PC-9 (cell line): ENCODE measurements around the gene RBM26. TPM values are rescaled to one million over a fixed set of nuclear protein-coding genes. Genes with fewer than 3 reads are reported as not detected.

ENCODE experiments used
- Bru-seq: library from RNA; stranded (reverse); fragments of 400-500 nt; gene quantifications from one replicate; lab custom pipeline; 2021; lab: Mats Ljungman, UMichigan
- BruChase-seq, 2 experiments: library from RNA; stranded (reverse); fragments of 400-500 nt; gene quantifications; one replicate each; lab custom pipeline; 2021; lab: Mats Ljungman, UMichigan
- BruUV-seq: library from RNA; stranded (reverse); fragments of 400-500 nt; replicated peaks from 2 replicates; lab custom pipeline; 2021; lab: Mats Ljungman, UMichigan
- CTCF ChIA-PET: fragments of 300-600 bp; sonication (Branson Sonifier 250); formaldehyde crosslinking; loops from one replicate; lab custom pipeline; 2022; ENCODE audit warnings: antibody characterized with exemption; lab: Charles Lee
- POLR2A ChIA-PET: fragments of 300-600 bp; sonication (Branson Sonifier 250); formaldehyde crosslinking; loops from one replicate; lab custom pipeline; 2022; ENCODE audit warnings: antibody characterized with exemption; ENCODE audit not compliant: unreplicated experiment; lab: Charles Lee
- DNase-seq, 2 experiments: peaks; one replicate each; pipeline versions ENCODE4 v3.0.0 to v3.0.0-alpha.2; 2015 to 2022; ENCODE audit warnings: mixed read lengths in 1 of 2
- H2AFZ ChIP-seq: fragments of 200-600 bp; sonication (generic); 2 replicates; pipeline ENCODE4 v1.8.1; 2017; ENCODE audit warnings: antibody characterized with exemption
- H3F3A ChIP-seq: fragments of 200-600 bp; sonication (generic); 2 replicates; pipeline ENCODE4 v1.8.1; 2017; ENCODE audit warnings: antibody characterized with exemption, mild to moderate bottlenecking, low read depth; ENCODE audit not compliant: insufficient read depth
- H3K27ac ChIP-seq: fragments of 200-600 bp; sonication (generic); 2 replicates; pipeline ENCODE4 v1.6.1; 2016; ENCODE audit warnings: mixed run types
- H3K27me3 ChIP-seq: fragments of 200-600 bp; sonication (generic); 2 replicates; pipeline ENCODE4 v1.6.1; 2016; ENCODE audit warnings: low read depth, mixed run types; ENCODE audit not compliant: insufficient read depth
- H3K36me3 ChIP-seq: fragments of 200-600 bp; sonication (generic); 2 replicates; pipeline ENCODE4 v1.6.1; 2016; ENCODE audit warnings: low read depth, mixed run types
- H3K4me1 ChIP-seq: fragments of 200-600 bp; sonication (generic); replicated peaks from 2 replicates; pipeline ENCODE4 v1.6.1; 2016; ENCODE audit warnings: mixed run types; ENCODE audit not compliant: insufficient read depth
- H3K4me2 ChIP-seq: fragments of 200-600 bp; sonication (generic); 2 replicates; pipeline ENCODE4 v1.6.1; 2017; ENCODE audit warnings: mixed run types
- H3K4me3 ChIP-seq: fragments of 200-600 bp; sonication (generic); 2 replicates; pipeline ENCODE4 v1.6.1; 2016; ENCODE audit warnings: mixed run types
- H3K79me2 ChIP-seq: fragments of 200-600 bp; sonication (generic); 2 replicates; pipeline ENCODE4 v1.6.1; 2017; ENCODE audit warnings: low read depth, mixed run types
- H3K9me2 ChIP-seq: fragments of 200-600 bp; sonication (generic); 2 replicates; pipeline ENCODE4 v1.8.1; 2017; ENCODE audit warnings: mild to moderate bottlenecking; ENCODE audit not compliant: insufficient read depth
- H3K9me3 ChIP-seq: fragments of 200-600 bp; sonication (generic); 2 replicates; pipeline ENCODE4 v1.8.1; 2016; ENCODE audit warnings: low read depth; ENCODE audit not compliant: insufficient read depth
- H4K20me1 ChIP-seq: fragments of 200-600 bp; sonication (generic); 2 replicates; pipeline ENCODE4 v1.8.1; 2017; ENCODE audit not compliant: insufficient read depth
- EZH2 ChIP-seq: fragments of 200-600 bp; sonication (generic); IDR thresholded peaks from 2 replicates; pipeline ENCODE4 v1.8.0; 2017; ENCODE audit warnings: antibody characterized with exemption, low read depth
- intact Hi-C: fragments of 100-400 bp; cut with micrococcal nuclease; formaldehyde crosslinking; loops from one replicate; pipeline ENCODE4 v1.10.0; 2022; ENCODE audit not compliant: unreplicated experiment
- long read RNA-seq: library from polyadenylated mRNA; stranded (forward); transcript quantifications from one replicate; pipeline ENCODE4 v2.0.0, GENCODE V29; 2022
- total RNA-seq: library from RNA; stranded (reverse); gene quantifications from 2 replicates; pipeline ENCODE4 v1.2.3, GENCODE V29; 2021
- TF ChIP-seq, protein P1 (sequence below): fragments of 200-600 bp; sonication (generic); conservative IDR thresholded peaks from 2 replicates; pipeline ENCODE4 v1.6.1; 2017; ENCODE audit warnings: mixed run types, antibody characterized with exemption, mild to moderate bottlenecking, moderate library complexity

Gene RBM26, protein sequence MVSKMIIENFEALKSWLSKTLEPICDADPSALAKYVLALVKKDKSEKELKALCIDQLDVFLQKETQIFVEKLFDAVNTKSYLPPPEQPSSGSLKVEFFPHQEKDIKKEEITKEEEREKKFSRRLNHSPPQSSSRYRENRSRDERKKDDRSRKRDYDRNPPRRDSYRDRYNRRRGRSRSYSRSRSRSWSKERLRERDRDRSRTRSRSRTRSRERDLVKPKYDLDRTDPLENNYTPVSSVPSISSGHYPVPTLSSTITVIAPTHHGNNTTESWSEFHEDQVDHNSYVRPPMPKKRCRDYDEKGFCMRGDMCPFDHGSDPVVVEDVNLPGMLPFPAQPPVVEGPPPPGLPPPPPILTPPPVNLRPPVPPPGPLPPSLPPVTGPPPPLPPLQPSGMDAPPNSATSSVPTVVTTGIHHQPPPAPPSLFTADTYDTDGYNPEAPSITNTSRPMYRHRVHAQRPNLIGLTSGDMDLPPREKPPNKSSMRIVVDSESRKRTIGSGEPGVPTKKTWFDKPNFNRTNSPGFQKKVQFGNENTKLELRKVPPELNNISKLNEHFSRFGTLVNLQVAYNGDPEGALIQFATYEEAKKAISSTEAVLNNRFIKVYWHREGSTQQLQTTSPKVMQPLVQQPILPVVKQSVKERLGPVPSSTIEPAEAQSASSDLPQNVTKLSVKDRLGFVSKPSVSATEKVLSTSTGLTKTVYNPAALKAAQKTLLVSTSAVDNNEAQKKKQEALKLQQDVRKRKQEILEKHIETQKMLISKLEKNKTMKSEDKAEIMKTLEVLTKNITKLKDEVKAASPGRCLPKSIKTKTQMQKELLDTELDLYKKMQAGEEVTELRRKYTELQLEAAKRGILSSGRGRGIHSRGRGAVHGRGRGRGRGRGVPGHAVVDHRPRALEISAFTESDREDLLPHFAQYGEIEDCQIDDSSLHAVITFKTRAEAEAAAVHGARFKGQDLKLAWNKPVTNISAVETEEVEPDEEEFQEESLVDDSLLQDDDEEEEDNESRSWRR
- total RNA-seq = 35.2 and 40.4 TPM in 2 replicates
- Bru-seq, nascent RNA = percentile 94 among the genes with signal in this experiment
- percentile 96 among the genes with signal in this experiment for BruChase-seq, experiment 1, labeled RNA remaining after a 2-hour chase
- BruChase-seq, experiment 2, labeled RNA remaining after a 6-hour chase = percentile 86 among the genes with signal in this experiment
- long read RNA-seq, partial matches to known transcripts = 2 of 3 reads
- long read RNA-seq, other reads (novel, unspliced or antisense) = 1 of 3 reads

DNA sequence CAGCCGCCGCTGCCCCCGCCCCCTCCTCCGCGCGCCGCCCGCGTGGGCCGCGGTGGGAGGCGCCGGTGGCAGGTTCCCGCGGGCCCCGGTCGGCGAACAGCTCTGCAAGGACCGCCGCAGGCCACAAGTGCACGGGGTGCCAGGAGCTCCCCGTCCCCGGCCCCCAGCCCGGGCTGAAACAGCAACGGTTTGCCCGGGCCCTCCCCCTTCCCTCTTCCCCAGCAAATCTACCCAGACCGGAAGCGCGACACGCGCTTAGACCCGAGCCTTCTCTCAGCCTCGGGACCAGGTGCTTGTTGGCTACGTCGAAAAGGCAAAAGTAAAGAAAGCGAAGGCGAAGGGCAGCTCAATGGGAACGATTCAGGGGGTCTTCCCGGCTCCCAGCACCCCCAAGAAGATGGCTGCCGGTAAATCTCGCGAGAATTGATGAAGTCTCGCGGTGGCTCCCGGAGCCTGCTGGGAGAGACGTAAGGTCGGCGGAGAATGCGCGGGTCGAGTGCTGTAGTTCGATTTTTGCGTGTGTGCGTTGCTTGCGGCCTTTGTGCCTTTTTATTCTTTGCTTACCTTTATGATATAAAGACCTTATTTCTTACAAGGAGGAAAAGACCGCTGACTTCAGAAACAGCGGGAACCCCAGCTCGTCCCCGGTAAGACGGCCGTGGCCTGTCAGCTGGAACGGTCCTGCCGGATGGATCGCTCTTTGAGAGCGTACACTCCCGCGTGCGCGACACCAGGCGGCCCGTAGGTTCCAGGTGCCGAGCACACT is at the start of gene RBM26:
Gene RBM26 (minus strand): TSS at position 425 of the 766 bp plus-strand sequence. CDS start 481 bp downstream, outside the sequence.
- Histone ChIP-seq H3K27ac (peak within 1 kb of the TSS; percentile 87), H2AFZ (peak within 1 kb of the TSS; percentile 92), H3K79me2 (peaks cover 73% of the 10 kb centered on the region), H3K4me2 (peak within 1 kb of the TSS; percentile 98), H3K4me3 (peak within 1 kb of the TSS; percentile 90), H3F3A (no peaks in the 10 kb centered on the region), H3K36me3 (peaks cover 23% of the 10 kb centered on the region), H4K20me1 (peaks cover 7% of the 10 kb centered on the region; the same call in 1 of the 2 replicates), H3K4me1 (peaks cover 43% of the 10 kb centered on the region), H3K27me3 (no peaks in the 10 kb centered on the region), H3K9me2 (no peaks in the 10 kb centered on the region), H3K9me3 (no peaks in the 10 kb centered on the region)
- TF ChIP-seq, protein P1, sequence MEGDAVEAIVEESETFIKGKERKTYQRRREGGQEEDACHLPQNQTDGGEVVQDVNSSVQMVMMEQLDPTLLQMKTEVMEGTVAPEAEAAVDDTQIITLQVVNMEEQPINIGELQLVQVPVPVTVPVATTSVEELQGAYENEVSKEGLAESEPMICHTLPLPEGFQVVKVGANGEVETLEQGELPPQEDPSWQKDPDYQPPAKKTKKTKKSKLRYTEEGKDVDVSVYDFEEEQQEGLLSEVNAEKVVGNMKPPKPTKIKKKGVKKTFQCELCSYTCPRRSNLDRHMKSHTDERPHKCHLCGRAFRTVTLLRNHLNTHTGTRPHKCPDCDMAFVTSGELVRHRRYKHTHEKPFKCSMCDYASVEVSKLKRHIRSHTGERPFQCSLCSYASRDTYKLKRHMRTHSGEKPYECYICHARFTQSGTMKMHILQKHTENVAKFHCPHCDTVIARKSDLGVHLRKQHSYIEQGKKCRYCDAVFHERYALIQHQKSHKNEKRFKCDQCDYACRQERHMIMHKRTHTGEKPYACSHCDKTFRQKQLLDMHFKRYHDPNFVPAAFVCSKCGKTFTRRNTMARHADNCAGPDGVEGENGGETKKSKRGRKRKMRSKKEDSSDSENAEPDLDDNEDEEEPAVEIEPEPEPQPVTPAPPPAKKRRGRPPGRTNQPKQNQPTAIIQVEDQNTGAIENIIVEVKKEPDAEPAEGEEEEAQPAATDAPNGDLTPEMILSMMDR = no peak
- TF ChIP-seq EZH2 = no peak
- ChIA-PET CTCF (interaction anchor here (0.7 kb wide), 1 partner anchor 137 kb away, joined by 4 read pairs; no protein-coding TSS in a partner anchor), POLR2A (no interaction called here)
- intact Hi-C loops = loop anchor here (5.0 kb wide), 1 partner anchor 76 kb away; the partner anchor contains the start of gene NDFIP2
- DNase-seq = peak; percentile 81 to 89
- BruUV-seq = TSS peak; percentile 90

DNA sequence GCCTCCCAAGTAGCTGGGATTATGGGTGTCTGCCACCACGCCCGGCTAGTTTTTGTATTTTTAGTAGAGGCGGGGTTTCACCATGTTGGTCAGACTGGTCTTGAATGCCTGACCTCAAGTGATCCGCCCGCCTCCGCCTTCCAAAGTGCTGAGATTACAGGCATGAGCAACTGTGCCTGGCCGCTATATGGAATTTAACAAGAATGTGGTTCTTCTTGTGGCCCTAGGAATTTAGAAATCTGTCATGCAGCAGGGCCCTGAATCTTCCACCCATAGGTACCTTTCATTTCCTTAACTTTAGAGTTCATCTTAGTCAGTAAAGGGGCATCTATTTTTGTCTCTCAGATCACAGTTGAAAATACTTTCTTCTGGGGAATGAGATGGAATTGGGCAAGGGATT is 49.3 kb upstream of the RBM26 start:
- no peaks in the 10 kb centered on the region for H4K20me1 ChIP-seq
- peaks cover 40% of the 10 kb centered on the region for H3K4me1 ChIP-seq
- no peaks in the 10 kb centered on the region for H3K79me2 ChIP-seq
- peaks cover 13% of the 10 kb centered on the region; the same call in 1 of the 2 replicates for H3F3A ChIP-seq
- no peaks in the 10 kb centered on the region for H3K36me3 ChIP-seq
- intact Hi-C loops = loop anchor here (1.0 kb wide), 1 partner anchor 36 kb away; no protein-coding TSS in a partner anchor
- peak overlapping the region; percentile 48; the same call in 1 of the 2 replicates for H2AFZ ChIP-seq
- H3K27ac ChIP-seq = peak overlapping the region; percentile 50
- H3K9me3 ChIP-seq = no peaks in the 10 kb centered on the region
- no peaks in the 10 kb centered on the region for H3K9me2 ChIP-seq
- H3K4me2 ChIP-seq = peak overlapping the region; percentile 28
- CTCF ChIA-PET = no interaction called here
- POLR2A ChIA-PET = interaction anchor here (0.5 kb wide), 1 partner anchor 26 kb away, joined by 3 read pairs; the partner anchor contains the start of gene NDFIP2
- TF ChIP-seq, protein P1 = no peak
- no peak for TF ChIP-seq EZH2
- BruUV-seq = no TSS peak
- DNase-seq = peak; percentile 70 to 88
- H3K27me3 ChIP-seq = no peaks in the 10 kb centered on the region
- no peak overlapping the region for H3K4me3 ChIP-seq
